COR-L47 (cell line): ENCODE data around the gene ABCE1.

ENCODE experiments used
- DNase-seq: peaks from one replicate; lab custom pipeline; 2025; lab: John Stamatoyannopoulos, UW

ABCE1 gene

GRCh38 chr4:145097821-145098674 lies at the start of gene ABCE1, which contains the start of gene ANAPC10:
Gene ABCE1, plus strand, starts transcription at chr4:145098311. Its CDS starts 6,102 bp downstream, at chr4:145104413.
Gene ANAPC10, minus strand, starts transcription at chr4:145098196. Its CDS starts 2,097 bp downstream, at chr4:145096099.
- DNase-seq = peak; percentile 99

- DNase-seq = no peak
Observed at GRCh38 chr4:145048817-145049216, 49.3 kb upstream of the ABCE1 start.

GRCh38 chr4:145049241-145049640 lies 48.9 kb upstream of the ABCE1 start:
- no peak for DNase-seq

GRCh38 chr4:145055533-145056257 lies 42.4 kb upstream of the ABCE1 start:
- no peak for DNase-seq

- no peak for DNase-seq
Observed at GRCh38 chr4:145056325-145057130, 41.6 kb upstream of the ABCE1 start.

GRCh38 chr4:145058256-145058655 lies 39.9 kb upstream of the ABCE1 start:
- DNase-seq = no peak

- peak; percentile 19 for DNase-seq
Observed at GRCh38 chr4:145061318-145061920, 36.7 kb upstream of the ABCE1 start.

- DNase-seq = no peak
Observed at GRCh38 chr4:145066063-145066501, 32.0 kb upstream of the ABCE1 start.

- DNase-seq = no peak
Observed at GRCh38 chr4:145069361-145069760, 28.8 kb upstream of the ABCE1 start.

GRCh38 chr4:145071560-145071959 lies 26.6 kb upstream of the ABCE1 start:
- no peak for DNase-seq

- DNase-seq = no peak
Observed at GRCh38 chr4:145075742-145076468, 22.2 kb upstream of the ABCE1 start.

GRCh38 chr4:145076469-145076855 lies 21.6 kb upstream of the ABCE1 start:
- DNase-seq = no peak

- no peak for DNase-seq
Observed at GRCh38 chr4:145081756-145082155, 16.4 kb upstream of the ABCE1 start.

- no peak for DNase-seq
Observed at GRCh38 chr4:145083891-145084605, 14.1 kb upstream of the ABCE1 start.

GRCh38 chr4:145090380-145090779 lies 7.7 kb upstream of the ABCE1 start:
- no peak for DNase-seq

GRCh38 chr4:145093638-145094037 lies 4.5 kb upstream of the ABCE1 start:
- no peak for DNase-seq

- no peak for DNase-seq
Observed at GRCh38 chr4:145097331-145097820, 735 bp upstream of the ABCE1 start.

GRCh38 chr4:145098675-145099037 lies 545 bp downstream of the ABCE1 start:
- peak; percentile 20 for DNase-seq

- no peak for DNase-seq
Observed at GRCh38 chr4:145099653-145100052, 1.5 kb downstream of the ABCE1 start.

- no peak for DNase-seq
Observed at GRCh38 chr4:145101091-145101490, 3.0 kb downstream of the ABCE1 start.
